Skeletal muscle tissue (tissue), 4 donors: Measurements from ENCODE around the gene TAF13. TPM values are rescaled to one million over a fixed set of nuclear protein-coding genes. Genes with fewer than 3 reads are reported as not detected.

Experiments used
- H3K27ac ChIP-seq: one replicate; pipeline ENCODE4 v1.7.0; 2013; ENCODE audit warnings: mild to moderate bottlenecking, low read depth, low read length, inconsistent platforms
- H3K27me3 ChIP-seq, 3 donors: one replicate each; pipeline ENCODE4 v1.7.0; 2013; ENCODE audit warnings: low read length in 3 of 3; ENCODE audit not compliant: control insufficient read depth in 3 of 3, insufficient read depth in 3 of 3
- H3K36me3 ChIP-seq, 3 donors: one replicate each; pipeline ENCODE4 v1.7.0; 2013; ENCODE audit warnings: low read length in 3 of 3; ENCODE audit not compliant: control insufficient read depth in 3 of 3, insufficient read depth in 3 of 3
- H3K4me1 ChIP-seq, 3 donors: one replicate each; pipeline ENCODE4 v1.7.0; 2013; ENCODE audit warnings: low read length in 3 of 3, mild to moderate bottlenecking in 3 of 3; ENCODE audit not compliant: control insufficient read depth in 3 of 3, insufficient read depth in 3 of 3
- H3K4me3 ChIP-seq, 3 donors: one replicate each; pipeline ENCODE4 v1.7.0; 2013; ENCODE audit warnings: low read length in 3 of 3
- H3K9ac ChIP-seq, 3 donors: one replicate each; pipeline ENCODE4 v1.7.0; 2013; ENCODE audit warnings: low read length in 3 of 3, mild to moderate bottlenecking in 3 of 3, moderate library complexity in 2 of 3, low read depth in 1 of 3
- H3K9me3 ChIP-seq, 3 donors: one replicate each; pipeline ENCODE4 v1.7.0; 2013; ENCODE audit warnings: low read length in 3 of 3; ENCODE audit not compliant: control insufficient read depth in 3 of 3
- total RNA-seq: library from RNA; depleted of rRNA; stranded (reverse); fragments of >200 nt; gene quantifications from one replicate; pipeline ENCODE4 v1.2.3, GENCODE V29; 2014
- donor health status: Osteomylitis.

Gene TAF13
- total RNA-seq, 1 donor from 2014 or later: 23.0 TPM

DNA sequence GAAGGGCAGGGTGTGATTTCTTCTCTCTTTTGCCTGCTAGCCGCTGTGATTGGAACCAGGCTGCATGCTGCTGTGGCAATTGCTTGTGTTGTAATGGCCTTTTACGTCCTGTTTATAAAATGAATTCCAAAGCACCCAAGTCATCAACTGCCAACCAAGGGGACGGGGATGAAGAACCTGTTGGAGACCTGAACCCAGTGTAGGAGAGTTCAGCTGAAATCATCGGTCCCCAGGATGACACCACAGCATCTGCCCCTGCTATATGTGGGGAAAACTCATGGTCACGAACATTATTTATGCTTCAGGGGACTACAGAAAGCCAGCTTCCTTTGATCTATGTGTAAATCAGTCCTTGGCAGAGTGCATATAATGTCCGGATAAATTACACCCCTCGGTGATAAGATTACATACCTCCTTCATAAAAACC lies 18.6 kb upstream of the TAF13 start:
- Histone ChIP-seq H3K27me3 (no peaks in the 10 kb centered on the region), H3K9me3 (no peaks in the 10 kb centered on the region), H3K27ac (no peak overlapping the region), H3K9ac (no peak overlapping the region), H3K36me3 (peaks cover 7 to 9% (median 8%) of the 10 kb centered on the region in 3 donors), H3K4me3 (no peak overlapping the region), H3K4me1 (peaks cover 18 to 31% (median 26%) of the 10 kb centered on the region in 3 donors)

DNA sequence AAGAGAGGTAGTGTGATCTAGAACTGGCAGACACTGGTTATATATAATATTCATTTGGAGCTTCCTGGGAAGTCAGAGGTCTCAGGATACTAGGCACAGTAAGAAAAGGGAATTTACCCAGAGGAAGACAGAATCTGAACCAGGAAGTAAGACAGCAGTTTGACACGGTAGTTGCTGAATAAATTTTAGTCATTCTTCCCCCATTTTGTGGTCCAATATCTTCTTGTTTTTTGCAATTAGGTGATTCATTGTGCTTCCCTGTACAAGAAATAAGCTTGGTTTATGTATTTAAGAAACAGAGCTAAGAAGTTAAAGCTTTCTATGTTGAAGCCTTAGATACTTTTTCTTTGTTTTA lies 16.0 kb upstream of the TAF13 start:
- Histone ChIP-seq H3K9ac (peak overlapping the region; percentile 84 to 96 (median 96)), H3K4me3 (peak overlapping the region; percentile 90 to 93 (median 92)), H3K4me1 (peaks cover 20 to 36% (median 25%) of the 10 kb centered on the region in 3 donors), H3K36me3 (peaks cover 7 to 9% (median 8%) of the 10 kb centered on the region in 3 donors), H3K27me3 (no peaks in the 10 kb centered on the region), H3K27ac (peak overlapping the region; percentile 99), H3K9me3 (no peaks in the 10 kb centered on the region)

DNA sequence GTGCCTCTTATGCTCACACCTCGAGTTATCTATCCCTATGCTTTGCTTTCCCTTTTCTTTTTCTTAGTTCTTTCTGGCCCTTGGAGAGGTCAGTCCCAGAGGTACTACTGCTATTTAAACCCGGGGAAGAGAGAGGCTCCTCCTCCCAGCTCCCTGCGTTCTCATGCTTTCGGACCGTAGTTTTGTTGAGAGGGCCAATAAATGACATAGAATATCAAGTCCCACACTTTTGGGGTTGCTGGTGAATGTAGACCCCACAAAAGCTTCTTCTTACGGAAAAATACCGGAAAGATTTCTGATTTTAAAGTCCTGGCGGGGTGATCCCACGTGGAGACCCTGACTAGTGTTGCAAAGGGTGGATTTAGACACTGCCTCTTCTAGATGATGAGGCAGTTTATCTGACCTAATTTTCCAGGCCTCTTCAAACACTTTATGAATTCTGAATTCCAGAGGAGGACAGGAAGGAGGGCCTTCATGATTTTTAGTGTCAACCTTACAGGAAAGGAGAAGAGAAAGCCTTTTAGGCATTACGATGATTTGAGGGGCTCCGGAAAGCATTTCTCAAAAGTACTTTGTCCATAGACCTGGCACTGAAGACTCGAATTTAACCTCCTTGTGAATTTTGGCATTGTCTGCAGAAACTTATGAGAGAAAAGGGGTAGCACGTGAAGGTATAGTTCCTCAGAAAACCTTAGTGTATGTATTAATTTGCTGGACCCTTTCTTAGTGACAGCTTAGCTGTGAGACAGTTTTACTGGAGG lies 15.5 kb upstream of the TAF13 start:
- H3K4me1 ChIP-seq: peaks cover 20 to 36% (median 25%) of the 10 kb centered on the region in 3 donors
- peak overlapping the region; percentile 84 to 96 (median 96) for H3K9ac ChIP-seq
- H3K9me3 ChIP-seq: no peaks in the 10 kb centered on the region
- peak overlapping the region; percentile 99 for H3K27ac ChIP-seq
- H3K4me3 ChIP-seq: peak overlapping the region; percentile 90 to 93 (median 92)
- H3K27me3 ChIP-seq: no peaks in the 10 kb centered on the region
- peaks cover 6 to 8% (median 7%) of the 10 kb centered on the region in 3 donors for H3K36me3 ChIP-seq

DNA sequence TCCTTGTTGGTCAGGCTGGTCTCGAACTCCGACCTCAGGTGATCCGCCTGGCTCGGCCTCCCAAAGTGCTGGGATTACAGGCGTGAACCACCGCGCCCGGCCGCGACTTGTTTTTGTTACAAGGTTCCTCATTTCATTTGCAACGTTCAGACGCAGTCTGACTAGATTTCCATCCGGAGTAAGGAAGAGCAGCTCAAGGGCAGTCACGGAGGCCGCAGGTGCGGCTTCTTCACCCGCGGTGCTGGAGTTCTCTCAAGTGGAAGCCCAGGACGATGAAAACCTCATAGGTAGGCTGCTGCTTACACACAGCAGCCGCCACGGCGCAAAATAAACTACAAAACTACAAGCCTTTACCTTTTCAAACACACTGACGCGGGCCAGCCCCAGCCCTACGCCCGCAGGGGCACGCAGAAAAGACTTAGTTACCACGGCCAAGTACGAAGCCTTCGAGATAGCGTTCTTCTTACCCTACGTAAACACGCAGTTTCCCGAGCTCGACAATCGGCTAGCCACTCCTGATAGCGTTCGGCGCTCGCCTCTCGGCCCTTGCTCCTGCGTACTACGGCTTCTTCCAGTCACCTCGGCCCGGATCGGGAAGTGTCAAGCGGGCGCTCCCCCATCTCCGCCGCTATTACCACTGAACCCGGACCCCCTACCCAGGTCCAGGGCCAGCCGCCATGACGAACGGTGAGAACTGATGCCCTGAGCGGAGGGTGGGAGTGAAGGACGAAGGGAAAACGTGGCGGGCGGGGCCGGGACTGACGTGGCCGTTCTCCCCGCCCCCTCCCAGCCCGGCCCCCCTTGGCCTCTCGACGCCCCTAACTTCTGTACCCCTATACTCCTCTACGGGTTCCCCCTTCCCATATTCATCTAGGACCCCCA lies 14.6 kb upstream of the TAF13 start, which contains the start of gene TMEM167B:
Gene TMEM167B, plus strand, starts transcription at position 569 of the 882 bp plus-strand sequence. Its CDS starts 109 bp downstream, at position 678.
- Histone ChIP-seq H3K9me3 (no peaks in the 10 kb centered on the region), H3K36me3 (peaks cover 6 to 8% (median 7%) of the 10 kb centered on the region in 3 donors), H3K9ac (peak within 1 kb of the TSS; percentile 84 to 96 (median 96)), H3K27me3 (no peaks in the 10 kb centered on the region), H3K4me1 (peaks cover 20 to 36% (median 22%) of the 10 kb centered on the region in 3 donors), H3K27ac (peak within 1 kb of the TSS; percentile 99), H3K4me3 (peak within 1 kb of the TSS; percentile 90 to 93 (median 92))

DNA sequence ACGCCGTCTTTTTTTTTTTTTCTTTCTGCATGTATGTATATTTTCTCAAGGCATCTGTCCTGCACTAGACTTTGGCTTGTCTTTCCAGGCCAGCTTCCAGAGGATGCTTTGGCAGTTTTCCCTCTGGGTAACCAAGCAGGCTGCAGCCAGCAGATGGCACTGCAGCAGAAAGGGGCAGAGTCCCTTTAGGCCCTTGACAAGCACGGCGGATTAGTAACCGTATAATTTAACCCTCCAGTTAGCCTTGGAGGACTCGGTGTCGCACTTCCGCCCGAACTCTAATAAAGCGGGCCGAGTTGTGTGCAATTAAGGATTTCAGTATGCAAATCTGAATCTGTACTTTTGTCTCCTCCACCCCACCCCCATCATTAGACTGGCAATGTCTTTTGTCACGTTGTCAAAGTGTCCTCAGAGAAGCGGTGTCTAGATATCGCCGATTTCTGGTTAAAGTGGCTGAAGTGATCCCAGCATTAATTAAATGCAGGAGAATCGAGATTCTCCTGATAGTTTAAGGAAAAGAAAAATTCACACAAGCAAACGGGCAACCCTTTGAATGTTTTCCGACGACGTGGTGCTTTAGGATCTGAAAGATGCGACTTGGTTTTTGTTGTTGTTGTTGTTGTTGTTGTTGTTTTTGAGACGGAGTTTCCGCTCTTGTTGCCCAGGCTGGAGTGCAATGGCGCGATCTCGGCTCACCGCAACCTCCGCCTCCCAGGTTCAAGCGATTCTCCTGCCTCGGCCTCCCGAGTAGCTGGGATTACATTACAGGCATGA lies 13.6 kb upstream of the TAF13 start:
- peaks cover 20 to 35% (median 22%) of the 10 kb centered on the region in 3 donors for H3K4me1 ChIP-seq
- no peaks in the 10 kb centered on the region for H3K9me3 ChIP-seq
- peak overlapping the region; percentile 90 to 93 (median 92) for H3K4me3 ChIP-seq
- H3K27ac ChIP-seq: peak overlapping the region; percentile 99
- H3K9ac ChIP-seq: peak overlapping the region; percentile 84 to 96 (median 96)
- H3K36me3 ChIP-seq: peaks cover 4 to 7% (median 4%) of the 10 kb centered on the region in 3 donors
- no peaks in the 10 kb centered on the region for H3K27me3 ChIP-seq

DNA sequence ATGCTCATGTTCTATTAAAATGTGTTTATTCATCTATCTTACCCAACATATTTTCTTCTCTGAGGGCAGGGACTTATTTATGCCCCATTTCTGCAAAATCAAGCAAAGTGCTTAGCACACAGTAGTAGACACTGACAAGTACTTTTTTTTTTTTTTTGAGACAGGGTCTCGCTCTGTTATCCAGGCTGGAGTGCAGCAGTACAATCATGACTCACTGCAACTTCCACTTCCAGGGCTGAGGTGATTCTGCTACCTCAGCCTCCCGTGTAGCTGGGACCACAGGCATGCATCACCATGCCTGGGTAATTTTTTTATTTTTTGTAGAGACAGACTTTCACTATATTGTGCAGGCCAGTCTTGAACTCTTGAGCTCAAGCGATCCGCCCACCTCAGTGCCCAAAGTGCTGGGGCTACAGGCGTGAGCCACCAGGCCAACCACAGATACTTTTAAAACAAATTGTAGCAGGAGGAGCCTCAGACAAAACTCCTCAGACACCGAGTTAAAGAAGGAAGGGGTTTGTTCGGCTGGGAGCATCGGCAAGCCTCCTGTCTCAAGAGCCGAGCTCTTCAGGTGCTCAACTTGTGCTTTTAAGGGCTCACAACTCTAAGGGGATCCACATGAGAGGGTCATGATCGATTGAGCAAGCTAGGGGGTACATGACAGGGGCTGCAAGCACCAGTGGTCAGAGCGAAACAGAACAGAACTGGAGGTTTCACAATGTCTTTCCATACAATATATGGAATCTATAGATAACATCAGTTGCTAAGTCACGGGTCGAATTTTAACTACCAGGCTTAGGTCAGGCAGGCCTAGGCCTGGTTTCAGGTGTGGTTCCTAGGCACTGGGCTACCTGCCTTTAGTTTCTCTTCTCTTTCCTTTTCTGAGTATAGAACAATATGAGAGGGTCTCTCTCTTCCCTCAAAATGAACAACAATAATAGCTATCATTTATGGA lies 9.0 kb upstream of the TAF13 start:
- Histone ChIP-seq H3K9ac (no peak overlapping the region), H3K36me3 (no peaks in the 10 kb centered on the region), H3K4me1 (peaks cover under 1 to 10% (median 3%) of the 10 kb centered on the region in 3 donors), H3K27me3 (no peaks in the 10 kb centered on the region), H3K27ac (no peak overlapping the region), H3K4me3 (no peak overlapping the region), H3K9me3 (no peaks in the 10 kb centered on the region)

DNA sequence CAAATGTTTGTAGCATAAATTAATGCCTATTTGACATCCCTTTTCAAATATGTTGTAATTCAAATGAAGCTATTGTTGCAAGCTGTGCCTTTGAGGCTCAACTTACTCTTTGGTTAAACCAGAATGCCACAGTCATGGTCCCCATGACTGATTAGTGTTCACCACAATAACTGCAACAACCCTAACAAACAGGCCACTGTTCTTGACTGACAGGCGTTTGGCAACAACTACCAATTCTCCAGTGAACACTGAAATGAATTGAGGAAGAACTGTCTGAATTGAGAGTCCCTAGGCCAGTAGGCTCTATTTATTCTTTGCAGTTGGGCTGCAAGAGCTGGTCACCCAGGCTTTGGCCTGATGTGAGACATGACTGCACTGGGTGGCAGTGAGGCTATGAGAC lies 8.1 kb upstream of the TAF13 start:
- no peak overlapping the region for H3K9ac ChIP-seq

DNA sequence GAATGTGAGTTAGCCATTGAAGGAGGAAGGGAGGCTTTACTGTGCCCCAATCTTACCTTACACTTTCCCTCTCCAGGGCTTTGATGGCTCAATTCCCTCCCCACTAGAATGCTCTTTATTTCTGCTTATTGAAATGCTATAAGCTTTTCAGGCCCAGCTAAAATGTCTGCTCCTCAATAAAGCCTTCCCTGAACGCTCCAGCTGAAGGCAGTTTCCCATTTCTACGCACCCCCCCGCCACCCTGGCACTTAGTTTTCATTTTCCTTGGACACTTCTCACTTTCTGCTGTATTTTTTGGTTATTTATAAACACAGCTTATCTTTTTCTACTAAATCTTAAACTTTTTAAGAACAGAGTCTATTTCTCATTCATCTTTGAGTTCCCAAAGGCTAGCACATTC lies 7.7 kb upstream of the TAF13 start:
- H3K27me3 ChIP-seq: no peaks in the 10 kb centered on the region
- H3K36me3 ChIP-seq: no peaks in the 10 kb centered on the region
- H3K27ac ChIP-seq: no peak overlapping the region
- no peak overlapping the region for H3K4me3 ChIP-seq
- no peak overlapping the region for H3K9ac ChIP-seq
- H3K9me3 ChIP-seq: no peaks in the 10 kb centered on the region
- H3K4me1 ChIP-seq: no peaks in the 10 kb centered on the region

More for the DNA sequence above, 8.1 kb upstream of the TAF13 start:
- no peak overlapping the region for H3K4me3 ChIP-seq
- no peak overlapping the region for H3K27ac ChIP-seq
- H3K4me1 ChIP-seq: peaks cover 0 to under 1% (median under 1%) of the 10 kb centered on the region in 3 donors
- no peaks in the 10 kb centered on the region for H3K36me3 ChIP-seq
- no peaks in the 10 kb centered on the region for H3K27me3 ChIP-seq
- no peaks in the 10 kb centered on the region for H3K9me3 ChIP-seq
